MCF 10A (cell line): ENCODE data around the gene IGFALS. TPM values are rescaled to one million over a fixed set of nuclear protein-coding genes. Genes with fewer than 3 reads are reported as not detected.
A peak's percentile ranks its signal among the peaks of the same experiment; 100 is the strongest.

Source experiments
- BruUV-seq: library from RNA; stranded (reverse); fragments of 400-500 nt; replicated peaks from 2 replicates; lab custom pipeline; 2021; lab: Mats Ljungman, UMichigan
- CTCF ChIA-PET: fragments of 300-600 bp; sonication (Branson Sonifier 250); formaldehyde crosslinking; extraction: SDS; loops from one replicate; lab custom pipeline; 2021; ENCODE audit warnings: antibody characterized with exemption, inconsistent platforms; lab: Yijun Ruan, JAX
- POLR2A ChIA-PET: fragments of 300-600, 350-650 bp; sonication (Branson Sonifier 250); formaldehyde crosslinking; extraction: SDS; loops from one replicate; lab custom pipeline; 2020; ENCODE audit warnings: antibody characterized with exemption, inconsistent platforms; lab: Yijun Ruan, JAX
- DNase-seq: peaks from one replicate; pipeline ENCODE4 v3.0.0-alpha.2; 2018; ENCODE audit not compliant: unreplicated experiment
- H3K27ac Mint-ChIP-seq: one replicate; pipeline ENCODE4 v1.8.0; 2022; ENCODE audit warnings: mild to moderate bottlenecking, low read depth, mixed read lengths; ENCODE audit not compliant: unreplicated experiment
- H3K27me3 Mint-ChIP-seq: one replicate; pipeline ENCODE4 v1.8.0; 2022; ENCODE audit warnings: mixed read lengths; ENCODE audit not compliant: insufficient read depth, unreplicated experiment
- H3K36me3 Mint-ChIP-seq: one replicate; pipeline ENCODE4 v1.8.0; 2022; ENCODE audit warnings: mild to moderate bottlenecking, moderate library complexity, mixed read lengths; ENCODE audit not compliant: insufficient read depth, unreplicated experiment
- H3K4me1 Mint-ChIP-seq: one replicate; pipeline ENCODE4 v1.8.0; 2022; ENCODE audit warnings: mixed read lengths; ENCODE audit not compliant: insufficient read depth, unreplicated experiment
- H3K4me3 Mint-ChIP-seq: one replicate; pipeline ENCODE4 v1.8.0; 2022; ENCODE audit warnings: mild to moderate bottlenecking, moderate library complexity, mixed read lengths; ENCODE audit not compliant: unreplicated experiment
- H3K9me3 Mint-ChIP-seq: one replicate; pipeline ENCODE4 v1.8.0; 2022; ENCODE audit warnings: mixed read lengths; ENCODE audit not compliant: unreplicated experiment
- CTCF ChIP-seq: fragments of 200-600 bp; IDR thresholded peaks from one replicate; pipeline ENCODE4 v1.8.0; 2022; ENCODE audit warnings: antibody characterized with exemption, mild to moderate bottlenecking; ENCODE audit not compliant: unreplicated experiment
- intact Hi-C: fragments of 100-400 bp; cut with micrococcal nuclease; formaldehyde crosslinking; loops from 2 replicates; pipeline ENCODE4 v1.14.1; 2022
- total RNA-seq: library from RNA; stranded (reverse); gene quantifications from 2 replicates; pipeline ENCODE4 v1.2.3, GENCODE V29; 2022

The IGFALS gene
- total RNA-seq, 1 experiment from 2014 or later: not detected

- Mint-ChIP-seq H3K27ac (peak overlapping the region; percentile 35), H3K4me1 (peaks cover 7% of the 10 kb centered on the region), H3K4me3 (peak overlapping the region; percentile 80), H3K27me3 (no peaks in the 10 kb centered on the region), H3K9me3 (no peaks in the 10 kb centered on the region), H3K36me3 (peaks cover 59% of the 10 kb centered on the region)
- TF ChIP-seq CTCF: no peak
- CTCF ChIA-PET: interaction anchor here (0.7 to 1.4 kb wide), 3 partner anchors 26 to 87 kb away, joined by 3 to 6 read pairs (median 4); no protein-coding TSS in a partner anchor
- BruUV-seq: TSS peak; percentile 85
- POLR2A ChIA-PET: interaction anchor here (0.6 to 7.7 kb wide), 13 partner anchors 10 to 188 kb away, joined by 3 to 137 read pairs (median 5); partner anchors contain the start of genes JPT2, MAPK8IP3, NDUFB10 and NUBP2
- peak; percentile 33 for DNase-seq
- intact Hi-C loops: loop anchor here (1.0 to 2.0 kb wide), 2 partner anchors 27 to 65 kb away; no protein-coding TSS in a partner anchor
Observed at GRCh38 chr16:1771864-1772361, 21.6 kb downstream of the IGFALS start.

- intact Hi-C loops: loop anchor here (1.0 to 2.0 kb wide), 2 partner anchors 27 to 64 kb away; no protein-coding TSS in a partner anchor
- CTCF ChIA-PET: interaction anchor here (0.7 to 1.4 kb wide), 3 partner anchors 25 to 87 kb away, joined by 3 to 6 read pairs (median 4); no protein-coding TSS in a partner anchor
- peak within 1 kb of the TSS; percentile 80 for H3K4me3 Mint-ChIP-seq
- peaks cover 7% of the 10 kb centered on the region for H3K4me1 Mint-ChIP-seq
- no peaks in the 10 kb centered on the region for H3K27me3 Mint-ChIP-seq
- peak within 1 kb of the TSS; percentile 80 for H3K27ac Mint-ChIP-seq
- no peak for TF ChIP-seq CTCF
- DNase-seq: peak; percentile 66
- no peaks in the 10 kb centered on the region for H3K9me3 Mint-ChIP-seq
- no TSS peak for BruUV-seq
- POLR2A ChIA-PET: interaction anchor here (0.6 to 7.7 kb wide), 11 partner anchors 10 to 161 kb away, joined by 3 to 137 read pairs (median 18); partner anchors contain the start of genes JPT2, MAPK8IP3, NUBP2 and SPSB3
- H3K36me3 Mint-ChIP-seq: peaks cover 58% of the 10 kb centered on the region
Observed at GRCh38 chr16:1771188-1771863, 22.2 kb downstream of the IGFALS start, which contains the start of gene NME3. TSS of gene NME3 (minus strand) at chr16:1771543. CDS start at chr16:1771534, 9 bp downstream.

GRCh38 chr16:1770328-1771187 is 22.9 kb downstream of the IGFALS start:
- intact Hi-C loops: loop anchor here (1.0 to 2.0 kb wide), 2 partner anchors 26 to 63 kb away; no protein-coding TSS in a partner anchor
- peaks cover 7% of the 10 kb centered on the region for H3K4me1 Mint-ChIP-seq
- peaks cover 65% of the 10 kb centered on the region for H3K36me3 Mint-ChIP-seq
- BruUV-seq: TSS peak; percentile 25
- peak overlapping the region; percentile 80 for H3K4me3 Mint-ChIP-seq
- H3K27ac Mint-ChIP-seq: peak overlapping the region; percentile 66
- no peaks in the 10 kb centered on the region for H3K9me3 Mint-ChIP-seq
- DNase-seq: peak; percentile 65
- ChIA-PET CTCF (interaction anchor here (0.7 to 1.0 kb wide), 2 partner anchors 24 to 25 kb away, joined by 3 to 4 read pairs; no protein-coding TSS in a partner anchor), POLR2A (interaction anchor here (0.7 to 7.7 kb wide), 12 partner anchors 11 to 189 kb away, joined by 3 to 137 read pairs (median 12); partner anchors contain the start of genes JPT2, MAPK8IP3, NDUFB10 and NUBP2)
- TF ChIP-seq CTCF: no peak
- H3K27me3 Mint-ChIP-seq: no peaks in the 10 kb centered on the region
